Osteoblast (primary cell): ENCODE results near the gene CEP112. TPM values are rescaled to one million over a fixed set of nuclear protein-coding genes. Genes with fewer than 3 reads are reported as not detected.
A peak's percentile ranks its signal among the peaks of the same experiment; 100 is the strongest.

Experiments used
- DNase-seq: peaks from one replicate; pipeline ENCODE4 v3.0.0; 2011; ENCODE audit warnings: low spot score, mixed read lengths; ENCODE audit not compliant: insufficient read length; ENCODE audit errors: missing footprints
- H2AFZ ChIP-seq: 2 replicates; pipeline ENCODE4 v1.6.0; 2011; ENCODE audit warnings: mild to moderate bottlenecking, low read length
- H3K27ac ChIP-seq: 2 replicates; pipeline ENCODE4 v1.5.1; 2011; ENCODE audit warnings: mild to moderate bottlenecking, low read depth, low read length, moderate library complexity
- H3K27me3 ChIP-seq: 2 replicates; pipeline ENCODE4 v1.6.0; 2012; ENCODE audit warnings: mild to moderate bottlenecking, control low read depth, inconsistent platforms, low read length, moderate library complexity; ENCODE audit not compliant: insufficient read depth
- H3K36me3 ChIP-seq: 2 replicates; pipeline ENCODE4 v1.5.1; 2011; ENCODE audit warnings: mild to moderate bottlenecking, low read length, control low read depth, moderate library complexity; ENCODE audit not compliant: insufficient read depth
- H3K4me1 ChIP-seq: 2 replicates; pipeline ENCODE4 v1.5.1; 2011; ENCODE audit warnings: mild to moderate bottlenecking, low read length, control low read depth, moderate library complexity; ENCODE audit not compliant: insufficient read depth
- H3K4me2 ChIP-seq: 2 replicates; pipeline ENCODE4 v1.6.0; 2011; ENCODE audit warnings: mild to moderate bottlenecking, low read length; ENCODE audit not compliant: insufficient read depth
- H3K4me3 ChIP-seq: fragments of 200-600 bp; sonication (generic); 3 replicates; pipeline ENCODE4 v1.5.1; 2012; ENCODE audit warnings: mild to moderate bottlenecking, low read length, inconsistent platforms; ENCODE audit not compliant: insufficient read depth
- H3K79me2 ChIP-seq: 2 replicates; pipeline ENCODE4 v1.6.0; 2012; ENCODE audit warnings: mild to moderate bottlenecking, low read length, control low read depth, inconsistent platforms; ENCODE audit not compliant: insufficient read depth
- H3K9me3 ChIP-seq: 2 replicates; pipeline ENCODE4 v1.5.1; 2011; ENCODE audit warnings: low read depth, low read length, control low read depth
- H4K20me1 ChIP-seq: 2 replicates; pipeline ENCODE4 v1.6.0; 2012; ENCODE audit warnings: mild to moderate bottlenecking, low read length, control low read depth; ENCODE audit not compliant: insufficient read depth
- CTCF ChIP-seq: IDR thresholded peaks from 2 replicates; pipeline ENCODE4 v1.5.1; 2011; ENCODE audit warnings: mild to moderate bottlenecking, low read depth, low read length, moderate library complexity; ENCODE audit errors: extremely low read depth
- total RNA-seq: library from RNA; depleted of rRNA; stranded (reverse); fragments of >200 nt; gene quantifications from 2 replicates; pipeline ENCODE4 v1.2.3, GENCODE V29; 2012

Gene CEP112
- total RNA-seq, 1 donor = 8.3 TPM

DNA sequence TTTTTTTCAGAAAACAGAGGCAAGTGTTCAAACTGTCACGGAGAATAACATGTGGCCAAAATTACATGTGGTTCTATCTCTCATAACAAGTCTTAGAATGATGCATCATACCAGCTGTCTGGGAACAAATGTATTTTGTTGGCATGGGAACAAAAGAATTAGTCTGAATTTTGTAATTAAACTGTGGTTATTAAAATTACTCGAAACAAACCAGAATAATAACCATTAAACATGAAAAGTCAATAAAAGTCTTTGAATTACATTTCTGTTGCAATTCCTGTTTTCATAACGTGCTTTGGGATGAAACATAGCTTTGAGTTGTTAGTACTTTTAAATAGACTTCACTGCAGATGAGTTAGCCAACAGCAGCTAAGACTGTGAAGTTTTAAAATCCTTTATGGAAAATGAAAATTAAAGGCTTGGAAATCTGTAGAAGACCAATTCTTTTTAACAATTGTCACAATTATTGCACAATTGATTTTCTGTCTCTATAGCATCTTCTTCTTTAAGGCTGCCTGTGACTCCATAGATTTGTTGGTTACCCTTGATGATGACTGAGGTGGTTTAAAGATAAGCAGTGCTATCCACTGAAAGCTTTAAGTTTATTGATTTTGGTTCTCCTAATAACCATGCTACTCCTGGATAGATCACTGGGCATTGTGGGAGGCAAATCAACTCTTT lies 512.6 kb downstream of the CEP112 start:
- DNase-seq = no peak
- Histone ChIP-seq H4K20me1 (no peaks in the 10 kb centered on the region), H3K4me3 (no peak overlapping the region), H3K36me3 (no peaks in the 10 kb centered on the region), H3K4me2 (no peak overlapping the region), H2AFZ (no peak overlapping the region), H3K79me2 (no peaks in the 10 kb centered on the region), H3K4me1 (no peaks in the 10 kb centered on the region), H3K9me3 (no peaks in the 10 kb centered on the region), H3K27ac (no peak overlapping the region), H3K27me3 (no peaks in the 10 kb centered on the region)
- no peak for TF ChIP-seq CTCF

GRCh38 chr17:65678546-65678945 lies 513.4 kb downstream of the CEP112 start:
- Histone ChIP-seq H3K27me3 (no peaks in the 10 kb centered on the region), H3K4me1 (peaks cover 2% of the 10 kb centered on the region), H2AFZ (no peak overlapping the region), H4K20me1 (no peaks in the 10 kb centered on the region), H3K79me2 (no peaks in the 10 kb centered on the region), H3K9me3 (no peaks in the 10 kb centered on the region), H3K27ac (no peak overlapping the region), H3K4me2 (no peak overlapping the region), H3K4me3 (no peak overlapping the region), H3K36me3 (no peaks in the 10 kb centered on the region)
- DNase-seq = no peak
- no peak for TF ChIP-seq CTCF

GRCh38 chr17:65677932-65678331 lies 514.0 kb downstream of the CEP112 start:
- H3K4me3 ChIP-seq = no peak overlapping the region
- no peaks in the 10 kb centered on the region for H4K20me1 ChIP-seq
- no peak overlapping the region for H2AFZ ChIP-seq
- no peak overlapping the region for H3K27ac ChIP-seq
- no peaks in the 10 kb centered on the region for H3K27me3 ChIP-seq
- H3K4me1 ChIP-seq = peaks cover 2% of the 10 kb centered on the region
- no peaks in the 10 kb centered on the region for H3K9me3 ChIP-seq
- H3K4me2 ChIP-seq = no peak overlapping the region
- H3K79me2 ChIP-seq = no peaks in the 10 kb centered on the region
- peak; percentile 26 for DNase-seq
- no peak for TF ChIP-seq CTCF
- H3K36me3 ChIP-seq = no peaks in the 10 kb centered on the region

DNA sequence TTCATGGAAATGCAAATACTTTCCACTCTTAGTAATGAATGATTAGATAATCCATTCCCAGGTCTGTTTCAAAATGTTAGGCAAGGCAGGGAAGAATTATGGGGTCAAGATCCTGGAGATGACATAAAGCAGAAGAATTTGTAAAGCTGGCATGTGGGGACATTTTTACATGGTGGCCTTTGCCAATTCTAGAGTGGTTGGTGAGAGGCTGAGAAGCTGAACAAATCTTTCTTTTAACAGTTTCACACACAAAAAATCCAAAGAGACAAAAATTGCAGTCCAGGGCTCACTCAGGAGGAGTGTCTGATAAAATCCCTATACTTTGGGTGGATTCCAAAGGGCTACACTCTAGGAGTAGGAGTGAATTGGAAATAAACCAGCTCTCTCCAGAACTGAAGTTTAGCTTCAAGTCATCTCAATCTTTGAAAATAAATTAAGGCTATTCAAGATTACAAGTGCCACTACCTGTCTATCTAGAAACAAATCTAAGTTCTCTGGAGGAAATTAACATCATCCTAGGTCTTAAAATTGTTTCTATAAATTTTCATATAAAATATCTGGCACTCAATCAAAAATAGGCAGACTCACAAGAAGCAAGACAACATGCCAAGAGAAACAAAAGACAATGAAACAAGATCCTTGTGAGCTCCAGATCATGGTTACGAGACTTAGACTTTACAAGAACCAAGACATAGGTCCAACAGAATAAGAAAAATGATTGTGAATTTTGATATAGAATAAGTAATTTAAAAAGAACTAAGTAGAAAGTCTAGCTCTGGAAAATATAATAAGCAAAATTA lies 517.5 kb downstream of the CEP112 start:
- no peak overlapping the region for H3K4me2 ChIP-seq
- H3K4me3 ChIP-seq = no peak overlapping the region
- no peak overlapping the region for H2AFZ ChIP-seq
- H3K36me3 ChIP-seq = no peaks in the 10 kb centered on the region
- H3K79me2 ChIP-seq = no peaks in the 10 kb centered on the region
- DNase-seq = peak; percentile 52
- no peaks in the 10 kb centered on the region for H3K9me3 ChIP-seq
- H3K4me1 ChIP-seq = peaks cover 2% of the 10 kb centered on the region
- no peaks in the 10 kb centered on the region for H3K27me3 ChIP-seq
- no peak overlapping the region for H3K27ac ChIP-seq
- H4K20me1 ChIP-seq = no peaks in the 10 kb centered on the region
- TF ChIP-seq CTCF = no peak
